ENCODE data around the gene KYAT1.

GRCh38 chr9:128891321-128892220, 9.8 kb upstream of the KYAT1 start:
- TF ChIP-seq CTCF (IDR thresholded peaks at IDR 0.05), result no peak
- no peak for TF ChIP-seq POLR2A (IDR thresholded peaks at IDR 0.05)
